Measurements from ENCODE around the gene TRAPPC8. TPM values are rescaled to one million over a fixed set of nuclear protein-coding genes. Genes with fewer than 3 reads are reported as not detected.

Gene TRAPPC8, protein sequence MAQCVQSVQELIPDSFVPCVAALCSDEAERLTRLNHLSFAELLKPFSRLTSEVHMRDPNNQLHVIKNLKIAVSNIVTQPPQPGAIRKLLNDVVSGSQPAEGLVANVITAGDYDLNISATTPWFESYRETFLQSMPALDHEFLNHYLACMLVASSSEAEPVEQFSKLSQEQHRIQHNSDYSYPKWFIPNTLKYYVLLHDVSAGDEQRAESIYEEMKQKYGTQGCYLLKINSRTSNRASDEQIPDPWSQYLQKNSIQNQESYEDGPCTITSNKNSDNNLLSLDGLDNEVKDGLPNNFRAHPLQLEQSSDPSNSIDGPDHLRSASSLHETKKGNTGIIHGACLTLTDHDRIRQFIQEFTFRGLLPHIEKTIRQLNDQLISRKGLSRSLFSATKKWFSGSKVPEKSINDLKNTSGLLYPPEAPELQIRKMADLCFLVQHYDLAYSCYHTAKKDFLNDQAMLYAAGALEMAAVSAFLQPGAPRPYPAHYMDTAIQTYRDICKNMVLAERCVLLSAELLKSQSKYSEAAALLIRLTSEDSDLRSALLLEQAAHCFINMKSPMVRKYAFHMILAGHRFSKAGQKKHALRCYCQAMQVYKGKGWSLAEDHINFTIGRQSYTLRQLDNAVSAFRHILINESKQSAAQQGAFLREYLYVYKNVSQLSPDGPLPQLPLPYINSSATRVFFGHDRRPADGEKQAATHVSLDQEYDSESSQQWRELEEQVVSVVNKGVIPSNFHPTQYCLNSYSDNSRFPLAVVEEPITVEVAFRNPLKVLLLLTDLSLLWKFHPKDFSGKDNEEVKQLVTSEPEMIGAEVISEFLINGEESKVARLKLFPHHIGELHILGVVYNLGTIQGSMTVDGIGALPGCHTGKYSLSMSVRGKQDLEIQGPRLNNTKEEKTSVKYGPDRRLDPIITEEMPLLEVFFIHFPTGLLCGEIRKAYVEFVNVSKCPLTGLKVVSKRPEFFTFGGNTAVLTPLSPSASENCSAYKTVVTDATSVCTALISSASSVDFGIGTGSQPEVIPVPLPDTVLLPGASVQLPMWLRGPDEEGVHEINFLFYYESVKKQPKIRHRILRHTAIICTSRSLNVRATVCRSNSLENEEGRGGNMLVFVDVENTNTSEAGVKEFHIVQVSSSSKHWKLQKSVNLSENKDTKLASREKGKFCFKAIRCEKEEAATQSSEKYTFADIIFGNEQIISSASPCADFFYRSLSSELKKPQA (N-terminal part only)
- total RNA-seq, result 53.2 and 57.2 TPM in 2 replicates

DNA sequence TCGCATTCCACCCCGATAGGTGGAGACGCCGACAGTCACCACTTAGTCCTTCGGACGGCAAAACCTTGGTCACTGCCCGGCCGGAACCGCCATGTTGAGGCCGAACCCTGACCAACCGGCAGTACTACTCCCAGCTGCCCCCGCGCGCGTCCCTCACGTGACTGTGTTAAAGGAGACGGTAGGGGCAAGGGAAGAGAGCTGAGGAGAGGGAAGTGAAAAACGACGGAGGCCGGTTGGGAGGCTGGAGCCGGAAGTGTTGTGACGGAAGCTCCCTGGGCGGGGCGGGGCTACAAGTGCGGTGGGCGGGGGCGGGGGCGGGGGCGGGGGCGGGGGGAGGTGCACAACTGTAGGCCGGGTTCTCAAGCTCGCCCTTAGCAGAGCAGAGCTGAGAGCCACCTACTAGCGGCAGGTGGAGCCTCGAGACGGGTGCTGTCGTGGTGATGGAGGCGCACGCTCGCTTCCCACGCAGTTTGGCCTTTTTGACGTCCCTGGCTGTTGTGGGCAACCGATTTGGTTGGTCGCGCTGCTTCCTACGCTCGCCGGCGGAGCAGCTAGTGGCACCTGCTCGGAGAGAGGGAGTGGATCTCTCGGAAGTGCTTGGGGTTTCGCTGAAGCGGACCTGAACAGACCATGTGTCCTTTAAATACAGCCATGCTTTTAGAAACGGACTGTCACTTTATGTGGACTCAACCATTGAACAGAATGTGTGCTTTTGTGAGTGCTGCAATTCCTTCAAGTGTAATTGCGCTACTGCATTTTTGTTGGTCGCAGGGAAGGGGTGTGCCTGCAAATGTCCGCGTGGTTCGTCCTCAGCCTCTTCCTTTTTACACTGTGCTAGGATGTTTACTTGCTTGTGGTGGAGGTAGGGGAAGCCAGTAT lies at the start of gene TRAPPC8:
TRAPPC8 (minus strand) TSS at position 130 of the 879 bp plus-strand sequence. CDS start 364 bp downstream, outside the sequence.

Other genes starting within 250 kb of the TRAPPC8 start
- gene SLC25A52, start 182.2 kb downstream of the TRAPPC8 start, total RNA-seq, result 0.30 TPM in 1 of 2 replicates, not detected in the other
- 0.23 TPM in 1 of 2 replicates, not detected in the other for gene RNF125, start 75.7 kb upstream of the TRAPPC8 start, total RNA-seq
- gene RNF138, start 148.7 kb upstream of the TRAPPC8 start, total RNA-seq, result 12.5 and 16.3 TPM in 2 replicates
- not detected in 2 replicates for gene MEP1B, start 246.9 kb upstream of the TRAPPC8 start, total RNA-seq

Data from smooth muscle cell of the umbilical artery (primary cell).